Measurements from ENCODE around the gene MTMR1.

MTMR1 gene

GRCh38 chrX:150696866-150697265 is 3.7 kb downstream of the MTMR1 start:
- DNase-seq (ENCODE audit: low read depth in 1 of 2, low spot score in 1 of 2): no peak

- no peak for DNase-seq (ENCODE audit: low read depth in 1 of 2, low spot score in 1 of 2)
Measured at GRCh38 chrX:150697641-150698040, 4.4 kb downstream of the MTMR1 start.

GRCh38 chrX:150698981-150699380 is 5.8 kb downstream of the MTMR1 start:
- DNase-seq (ENCODE audit: low read depth in 1 of 2, low spot score in 1 of 2): no peak

- no peak for DNase-seq (ENCODE audit: low read depth in 1 of 2, low spot score in 1 of 2)
Measured at GRCh38 chrX:150700107-150700506, 6.9 kb downstream of the MTMR1 start.

- DNase-seq (ENCODE audit: low read depth in 1 of 2, low spot score in 1 of 2): no peak
Measured at GRCh38 chrX:150701377-150701776, 8.2 kb downstream of the MTMR1 start.

GRCh38 chrX:150702966-150703694 is 9.9 kb downstream of the MTMR1 start:
- no peak for DNase-seq (ENCODE audit: low read depth in 1 of 2, low spot score in 1 of 2)

- DNase-seq (ENCODE audit: low read depth in 1 of 2, low spot score in 1 of 2): no peak
Measured at GRCh38 chrX:150703695-150703974, 10.4 kb downstream of the MTMR1 start.

- no peak for DNase-seq (ENCODE audit: low read depth in 1 of 2, low spot score in 1 of 2)
Measured at GRCh38 chrX:150704030-150704613, 10.9 kb downstream of the MTMR1 start.

GRCh38 chrX:150712619-150713018 is 19.4 kb downstream of the MTMR1 start:
- DNase-seq (ENCODE audit: low read depth in 1 of 2, low spot score in 1 of 2): no peak

GRCh38 chrX:150715184-150715583 is 22.0 kb downstream of the MTMR1 start:
- DNase-seq (ENCODE audit: low read depth in 1 of 2, low spot score in 1 of 2): no peak

- DNase-seq (ENCODE audit: low read depth in 1 of 2, low spot score in 1 of 2): no peak
Measured at GRCh38 chrX:150719621-150720020, 26.4 kb downstream of the MTMR1 start.

- DNase-seq (ENCODE audit: low read depth in 1 of 2, low spot score in 1 of 2): no peak
Measured at GRCh38 chrX:150729956-150730355, 36.8 kb downstream of the MTMR1 start.

GRCh38 chrX:150730719-150731118 is 37.5 kb downstream of the MTMR1 start:
- DNase-seq (ENCODE audit: low read depth in 1 of 2, low spot score in 1 of 2): no peak

GRCh38 chrX:150731795-150732194 is 38.6 kb downstream of the MTMR1 start:
- DNase-seq (ENCODE audit: low read depth in 1 of 2, low spot score in 1 of 2): no peak

GRCh38 chrX:150736475-150736874 is 43.3 kb downstream of the MTMR1 start:
- DNase-seq (ENCODE audit: low read depth in 1 of 2, low spot score in 1 of 2): no peak

- no peak for DNase-seq (ENCODE audit: low read depth in 1 of 2, low spot score in 1 of 2)
Measured at GRCh38 chrX:150752124-150752523, 58.9 kb downstream of the MTMR1 start.

GRCh38 chrX:150753357-150753756 is 60.2 kb downstream of the MTMR1 start:
- DNase-seq (ENCODE audit: low read depth in 1 of 2, low spot score in 1 of 2): no peak

- DNase-seq (ENCODE audit: low read depth in 1 of 2, low spot score in 1 of 2): no peak
Measured at GRCh38 chrX:150753968-150754367, 60.8 kb downstream of the MTMR1 start.

GRCh38 chrX:150757371-150757770 is 64.2 kb downstream of the MTMR1 start:
- DNase-seq (ENCODE audit: low read depth in 1 of 2, low spot score in 1 of 2): no peak

- no peak for DNase-seq (ENCODE audit: low read depth in 1 of 2, low spot score in 1 of 2)
Measured at GRCh38 chrX:150759568-150760416, 66.6 kb downstream of the MTMR1 start.

- DNase-seq (ENCODE audit: low read depth in 1 of 2, low spot score in 1 of 2): no peak
Measured at GRCh38 chrX:150761176-150761818, 68.1 kb downstream of the MTMR1 start.

- no peak for DNase-seq (ENCODE audit: low read depth in 1 of 2, low spot score in 1 of 2)
Measured at GRCh38 chrX:150761819-150762216, 68.6 kb downstream of the MTMR1 start.

All from activated T-helper 1 cell treated with anti-CD3 and anti-CD28 coated beads, Interleukin-2, amount 50 U/mL, for 16 hours (primary cell).